Measurements from ENCODE around the gene KCNJ6. TPM values are rescaled to one million over a fixed set of nuclear protein-coding genes. Genes with fewer than 3 reads are reported as not detected.

The KCNJ6 gene
- total RNA-seq, 1 donor from 2014 or later: 10.5 TPM

- TF ChIP-seq CTCF (IDR thresholded peaks at IDR 0.05): no peak
- Mint-ChIP-seq H3K4me3 (ENCODE audit: unreplicated experiment) (no peak overlapping the region), H3K36me3 (ENCODE audit: unreplicated experiment) (no peaks in the 10 kb centered on the region), H3K27ac (ENCODE audit: unreplicated experiment) (no peak overlapping the region), H3K4me1 (ENCODE audit: unreplicated experiment) (peaks cover 19% of the 10 kb centered on the region), H3K9me3 (ENCODE audit: unreplicated experiment) (no peaks in the 10 kb centered on the region), H3K27me3 (ENCODE audit: unreplicated experiment) (no peaks in the 10 kb centered on the region)
- DNase-seq (ENCODE audit: extremely low spot score, unreplicated experiment): no peak
Observed at GRCh38 chr21:37568415-37568814, 347.8 kb downstream of the KCNJ6 start.

GRCh38 chr21:37566790-37567615, 349.3 kb downstream of the KCNJ6 start:
- no peaks in the 10 kb centered on the region for H3K36me3 Mint-ChIP-seq (ENCODE audit: unreplicated experiment)
- H3K4me3 Mint-ChIP-seq (ENCODE audit: unreplicated experiment): no peak overlapping the region
- peaks cover 19% of the 10 kb centered on the region for H3K4me1 Mint-ChIP-seq (ENCODE audit: unreplicated experiment)
- H3K27me3 Mint-ChIP-seq (ENCODE audit: unreplicated experiment): no peaks in the 10 kb centered on the region
- H3K27ac Mint-ChIP-seq (ENCODE audit: unreplicated experiment): no peak overlapping the region
- H3K9me3 Mint-ChIP-seq (ENCODE audit: unreplicated experiment): no peaks in the 10 kb centered on the region
- no peak for TF ChIP-seq CTCF (IDR thresholded peaks at IDR 0.05)
- DNase-seq (ENCODE audit: extremely low spot score, unreplicated experiment): peak; percentile 32

GRCh38 chr21:37565530-37566223, 350.6 kb downstream of the KCNJ6 start:
- no peaks in the 10 kb centered on the region for H3K9me3 Mint-ChIP-seq (ENCODE audit: unreplicated experiment)
- no peak overlapping the region for H3K4me3 Mint-ChIP-seq (ENCODE audit: unreplicated experiment)
- peaks cover 19% of the 10 kb centered on the region for H3K4me1 Mint-ChIP-seq (ENCODE audit: unreplicated experiment)
- no peaks in the 10 kb centered on the region for H3K36me3 Mint-ChIP-seq (ENCODE audit: unreplicated experiment)
- no peak for TF ChIP-seq CTCF (IDR thresholded peaks at IDR 0.05)
- no peaks in the 10 kb centered on the region for H3K27me3 Mint-ChIP-seq (ENCODE audit: unreplicated experiment)
- H3K27ac Mint-ChIP-seq (ENCODE audit: unreplicated experiment): peak overlapping the region; percentile 20
- DNase-seq (ENCODE audit: extremely low spot score, unreplicated experiment): peak; percentile 25

- Mint-ChIP-seq H3K4me1 (ENCODE audit: unreplicated experiment) (peaks cover 19% of the 10 kb centered on the region), H3K4me3 (ENCODE audit: unreplicated experiment) (peak overlapping the region; percentile 58), H3K9me3 (ENCODE audit: unreplicated experiment) (no peaks in the 10 kb centered on the region), H3K36me3 (ENCODE audit: unreplicated experiment) (no peaks in the 10 kb centered on the region), H3K27me3 (ENCODE audit: unreplicated experiment) (no peaks in the 10 kb centered on the region), H3K27ac (ENCODE audit: unreplicated experiment) (peak overlapping the region; percentile 84)
- peak; percentile 27 for DNase-seq (ENCODE audit: extremely low spot score, unreplicated experiment)
- TF ChIP-seq CTCF (IDR thresholded peaks at IDR 0.05): no peak
Observed at GRCh38 chr21:37564924-37565529, 351.2 kb downstream of the KCNJ6 start.

Data from osteocyte (in vitro differentiated cells).